K562 (cell line): ENCODE measurements around the gene HSPA8. TPM values are rescaled to one million over a fixed set of nuclear protein-coding genes. Genes with fewer than 3 reads are reported as not detected.

Source experiments
- KHSRP ChIP-seq: fragments of 450-650 bp; IDR thresholded peaks from 2 replicates; pipeline ENCODE4 v1.6.1; 2017
- KLF13 ChIP-seq: fragments of 450-650 bp; IDR thresholded peaks from 2 replicates; pipeline ENCODE4 v1.6.1; 2016; ENCODE audit warnings: missing genetic modification characterization, low read depth, mild to moderate bottlenecking, missing compliant biosample characterization, moderate library complexity, borderline replicate concordance
- POLR2AphosphoS5 ChIP-seq: IDR thresholded peaks from 2 replicates; pipeline ENCODE4 v1.6.1; 2011; ENCODE audit warnings: mild to moderate bottlenecking, low read depth, low read length, moderate library complexity; ENCODE audit not compliant: control insufficient read depth, insufficient read depth
- ZNF134 ChIP-seq: fragments of 250-450 bp; sonication (Bioruptor Pico); conservative IDR thresholded peaks from 2 replicates; pipeline ENCODE4 v1.4.0; 2020
- ZNF175 ChIP-seq: fragments of 200-800 bp; sonication (Bioruptor generic); IDR thresholded peaks from 2 replicates; pipeline ENCODE4 v1.6.1; 2016; ENCODE audit warnings: low read depth, mild to moderate bottlenecking, missing genetic modification characterization, missing compliant biosample characterization
- ZNF224 ChIP-seq: sonication (generic); formaldehyde crosslinking; IDR thresholded peaks from 2 replicates; pipeline ENCODE4 v1.8.0; 2022; ENCODE audit warnings: mild to moderate bottlenecking, missing genetic modification reagents
- ZNF551 ChIP-seq: fragments of 250-450 bp; sonication (Bioruptor Pico); IDR thresholded peaks from 2 replicates; pipeline ENCODE4 v1.5.0; 2021; ENCODE audit warnings: mild to moderate bottlenecking, moderate library complexity
- ZNF583 ChIP-seq: fragments of 250-450 bp; sonication (Bioruptor Pico); IDR thresholded peaks from 2 replicates; pipeline ENCODE4 v1.4.0; 2020
- polyA plus RNA-seq, 8 experiments: library from polyadenylated mRNA; depleted of rRNA in 4 of 8; stranded (reverse) in 5 of 8; unstranded in 3 of 8; fragments of >200 nt; fragmentation: Nextera tagmentation in 2 of 8; fragmentation: Illumina TruSeq in 1 of 8; extraction: Ambion mirVana in 2 of 8; extraction: Trizol in 1 of 8; gene quantifications; 2 replicates each; pipeline versions ENCODE4 v1.2.1 to v1.2.3, GENCODE V29; 2011 to 2014; ENCODE audit warnings: inconsistent platforms in 1 of 8, missing spikeins in 1 of 8
- total RNA-seq, 7 experiments: library from RNA; depleted of rRNA in 6 of 7; stranded (reverse); fragments of >200 nt in 6 of 7; fragmentation: Illumina TruSeq in 2 of 7; extraction: Trizol in 2 of 7; gene quantifications; 2 replicates each; pipeline versions ENCODE4 v1.2.1 to v1.2.3, GENCODE V29; 2011 to 2021; ENCODE audit warnings: low replicate concordance in 1 of 7
- TF ChIP-seq, protein P1 (sequence below): sonication (generic); formaldehyde crosslinking; IDR thresholded peaks from 2 replicates; pipeline ENCODE4 v1.8.1; 2023; ENCODE audit warnings: missing genetic modification reagents, mild to moderate bottlenecking, borderline replicate concordance
- TF ChIP-seq, protein P2 (sequence below), 3 experiments: IDR thresholded peaks in 2 of 3; conservative IDR thresholded peaks in 1 of 3; 2 replicates each; pipeline ENCODE4 v1.5.1; 2011 to 2012; ENCODE audit warnings: low read length in 3 of 3, mild to moderate bottlenecking in 3 of 3, control low read depth in 2 of 3, improper control_type of control experiment in 1 of 3, inconsistent platforms in 1 of 3, low read depth in 1 of 3, mixed read lengths in 1 of 3, moderate library complexity in 1 of 3; ENCODE audit not compliant: insufficient read depth in 2 of 3
- TF ChIP-seq, protein P3 (sequence below): fragments of 250-450 bp; sonication (Bioruptor Pico); IDR thresholded peaks from 2 replicates; pipeline ENCODE4 v1.5.0; 2021
- TF ChIP-seq, protein P4 (sequence below): sonication (generic); formaldehyde crosslinking; IDR thresholded peaks from 2 replicates; pipeline ENCODE4 v1.9.0; 2022; ENCODE audit warnings: mild to moderate bottlenecking, missing genetic modification reagents
- TF ChIP-seq, protein P5 (sequence below): fragments of 450-650 bp; IDR thresholded peaks from 2 replicates; pipeline ENCODE4 v1.6.1; 2016; ENCODE audit warnings: mild to moderate bottlenecking

Gene HSPA8
- total and polyA plus RNA-seq, 9 of the 15 experiments (the other 6 are each of a cell fraction or from before 2014, with no cell fraction given): 1,250 to 3,966 (median 2,773) TPM

DNA sequence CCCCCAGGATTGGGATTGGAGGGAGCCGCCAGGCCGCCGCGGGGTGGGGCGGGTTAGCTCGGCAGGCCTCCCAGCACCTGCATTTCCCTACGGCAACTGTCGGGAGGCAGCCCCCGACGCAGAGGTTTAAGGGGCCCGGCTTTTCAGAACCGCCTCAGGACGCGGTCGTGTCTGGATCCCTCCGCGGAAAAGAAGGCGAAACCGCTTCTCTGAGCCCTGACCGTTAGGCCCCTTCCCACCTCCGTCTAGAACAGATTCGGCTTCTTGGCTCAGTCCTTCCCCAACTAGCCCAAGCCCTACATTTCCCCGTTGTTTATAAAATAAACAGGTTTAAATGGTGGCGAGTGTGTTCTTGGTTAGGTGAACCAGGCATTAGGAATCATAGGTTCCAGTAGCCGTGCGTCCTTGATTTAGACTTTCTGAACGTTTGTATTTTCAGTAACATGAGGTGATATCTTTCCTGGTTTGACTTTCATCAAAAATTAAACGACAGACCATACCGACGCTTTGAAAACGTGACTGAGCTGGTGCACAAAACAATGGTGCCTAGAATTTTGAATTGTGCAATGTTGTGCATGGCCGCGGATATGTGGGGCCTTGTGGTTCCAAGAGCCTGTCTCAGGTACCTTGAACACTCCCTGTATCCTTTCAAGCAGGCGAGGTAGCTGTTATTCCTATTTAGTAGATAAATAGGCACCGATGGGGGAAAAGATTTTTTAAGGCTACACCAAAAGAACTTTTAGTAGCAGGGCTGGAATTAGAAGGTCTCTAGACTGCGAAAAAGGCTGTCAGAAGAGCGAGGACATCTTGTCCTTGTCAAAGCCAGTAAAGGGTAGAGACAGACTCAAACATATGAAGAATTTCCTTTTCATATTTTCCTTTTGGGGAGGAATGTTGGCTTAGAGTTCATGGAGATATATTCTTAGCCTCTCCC is 1.2 kb upstream of the HSPA8 start (continued):
- TF ChIP-seq, protein P1, sequence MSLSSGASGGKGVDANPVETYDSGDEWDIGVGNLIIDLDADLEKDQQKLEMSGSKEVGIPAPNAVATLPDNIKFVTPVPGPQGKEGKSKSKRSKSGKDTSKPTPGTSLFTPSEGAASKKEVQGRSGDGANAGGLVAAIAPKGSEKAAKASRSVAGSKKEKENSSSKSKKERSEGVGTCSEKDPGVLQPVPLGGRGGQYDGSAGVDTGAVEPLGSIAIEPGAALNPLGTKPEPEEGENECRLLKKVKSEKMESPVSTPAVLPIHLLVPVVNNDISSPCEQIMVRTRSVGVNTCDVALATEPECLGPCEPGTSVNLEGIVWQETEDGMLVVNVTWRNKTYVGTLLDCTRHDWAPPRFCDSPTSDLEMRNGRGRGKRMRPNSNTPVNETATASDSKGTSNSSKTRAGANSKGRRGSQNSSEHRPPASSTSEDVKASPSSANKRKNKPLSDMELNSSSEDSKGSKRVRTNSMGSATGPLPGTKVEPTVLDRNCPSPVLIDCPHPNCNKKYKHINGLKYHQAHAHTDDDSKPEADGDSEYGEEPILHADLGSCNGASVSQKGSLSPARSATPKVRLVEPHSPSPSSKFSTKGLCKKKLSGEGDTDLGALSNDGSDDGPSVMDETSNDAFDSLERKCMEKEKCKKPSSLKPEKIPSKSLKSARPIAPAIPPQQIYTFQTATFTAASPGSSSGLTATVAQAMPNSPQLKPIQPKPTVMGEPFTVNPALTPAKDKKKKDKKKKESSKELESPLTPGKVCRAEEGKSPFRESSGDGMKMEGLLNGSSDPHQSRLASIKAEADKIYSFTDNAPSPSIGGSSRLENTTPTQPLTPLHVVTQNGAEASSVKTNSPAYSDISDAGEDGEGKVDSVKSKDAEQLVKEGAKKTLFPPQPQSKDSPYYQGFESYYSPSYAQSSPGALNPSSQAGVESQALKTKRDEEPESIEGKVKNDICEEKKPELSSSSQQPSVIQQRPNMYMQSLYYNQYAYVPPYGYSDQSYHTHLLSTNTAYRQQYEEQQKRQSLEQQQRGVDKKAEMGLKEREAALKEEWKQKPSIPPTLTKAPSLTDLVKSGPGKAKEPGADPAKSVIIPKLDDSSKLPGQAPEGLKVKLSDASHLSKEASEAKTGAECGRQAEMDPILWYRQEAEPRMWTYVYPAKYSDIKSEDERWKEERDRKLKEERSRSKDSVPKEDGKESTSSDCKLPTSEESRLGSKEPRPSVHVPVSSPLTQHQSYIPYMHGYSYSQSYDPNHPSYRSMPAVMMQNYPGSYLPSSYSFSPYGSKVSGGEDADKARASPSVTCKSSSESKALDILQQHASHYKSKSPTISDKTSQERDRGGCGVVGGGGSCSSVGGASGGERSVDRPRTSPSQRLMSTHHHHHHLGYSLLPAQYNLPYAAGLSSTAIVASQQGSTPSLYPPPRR: no peak
- TF ChIP-seq, protein P2, sequence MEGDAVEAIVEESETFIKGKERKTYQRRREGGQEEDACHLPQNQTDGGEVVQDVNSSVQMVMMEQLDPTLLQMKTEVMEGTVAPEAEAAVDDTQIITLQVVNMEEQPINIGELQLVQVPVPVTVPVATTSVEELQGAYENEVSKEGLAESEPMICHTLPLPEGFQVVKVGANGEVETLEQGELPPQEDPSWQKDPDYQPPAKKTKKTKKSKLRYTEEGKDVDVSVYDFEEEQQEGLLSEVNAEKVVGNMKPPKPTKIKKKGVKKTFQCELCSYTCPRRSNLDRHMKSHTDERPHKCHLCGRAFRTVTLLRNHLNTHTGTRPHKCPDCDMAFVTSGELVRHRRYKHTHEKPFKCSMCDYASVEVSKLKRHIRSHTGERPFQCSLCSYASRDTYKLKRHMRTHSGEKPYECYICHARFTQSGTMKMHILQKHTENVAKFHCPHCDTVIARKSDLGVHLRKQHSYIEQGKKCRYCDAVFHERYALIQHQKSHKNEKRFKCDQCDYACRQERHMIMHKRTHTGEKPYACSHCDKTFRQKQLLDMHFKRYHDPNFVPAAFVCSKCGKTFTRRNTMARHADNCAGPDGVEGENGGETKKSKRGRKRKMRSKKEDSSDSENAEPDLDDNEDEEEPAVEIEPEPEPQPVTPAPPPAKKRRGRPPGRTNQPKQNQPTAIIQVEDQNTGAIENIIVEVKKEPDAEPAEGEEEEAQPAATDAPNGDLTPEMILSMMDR (IDR thresholded peaks at IDR 0.05 in 2 of 3, conservative IDR thresholded peaks at IDR 0.05 in 1 of 3; ENCODE audit: insufficient read depth in 2 of 3, low read depth in 1 of 3, low read length in 3 of 3): 0 out of 6 replicates have a peak, but pooled peaks of 1 of the 3 experiments have one; percentile 1
- TF ChIP-seq ZNF224 (CRISPR knock-in tag) (no peak), ZNF175 (0 out of 2 replicates have a peak, but pooled peaks have one; percentile 20), ZNF551 (CRISPR knock-in tag) (no peak), POLR2AphosphoS5 (no peak; the same call in 1 of the 2 replicates), KHSRP (no peak), KLF13 (tag) (no peak), ZNF134 (CRISPR knock-in tag) (no peak), ZNF583 (no peak)
- TF ChIP-seq, protein P3, sequence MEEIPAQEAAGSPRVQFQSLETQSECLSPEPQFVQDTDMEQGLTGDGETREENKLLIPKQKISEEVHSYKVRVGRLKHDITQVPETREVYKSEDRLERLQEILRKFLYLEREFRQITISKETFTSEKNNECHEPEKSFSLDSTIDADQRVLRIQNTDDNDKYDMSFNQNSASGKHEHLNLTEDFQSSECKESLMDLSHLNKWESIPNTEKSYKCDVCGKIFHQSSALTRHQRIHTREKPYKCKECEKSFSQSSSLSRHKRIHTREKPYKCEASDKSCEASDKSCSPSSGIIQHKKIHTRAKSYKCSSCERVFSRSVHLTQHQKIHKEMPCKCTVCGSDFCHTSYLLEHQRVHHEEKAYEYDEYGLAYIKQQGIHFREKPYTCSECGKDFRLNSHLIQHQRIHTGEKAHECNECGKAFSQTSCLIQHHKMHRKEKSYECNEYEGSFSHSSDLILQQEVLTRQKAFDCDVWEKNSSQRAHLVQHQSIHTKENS (CRISPR knock-in tag): no peak
- TF ChIP-seq, protein P4, sequence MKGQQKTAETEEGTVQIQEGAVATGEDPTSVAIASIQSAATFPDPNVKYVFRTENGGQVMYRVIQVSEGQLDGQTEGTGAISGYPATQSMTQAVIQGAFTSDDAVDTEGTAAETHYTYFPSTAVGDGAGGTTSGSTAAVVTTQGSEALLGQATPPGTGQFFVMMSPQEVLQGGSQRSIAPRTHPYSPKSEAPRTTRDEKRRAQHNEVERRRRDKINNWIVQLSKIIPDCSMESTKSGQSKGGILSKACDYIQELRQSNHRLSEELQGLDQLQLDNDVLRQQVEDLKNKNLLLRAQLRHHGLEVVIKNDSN (CRISPR knock-in tag): no peak
- TF ChIP-seq, protein P5, sequence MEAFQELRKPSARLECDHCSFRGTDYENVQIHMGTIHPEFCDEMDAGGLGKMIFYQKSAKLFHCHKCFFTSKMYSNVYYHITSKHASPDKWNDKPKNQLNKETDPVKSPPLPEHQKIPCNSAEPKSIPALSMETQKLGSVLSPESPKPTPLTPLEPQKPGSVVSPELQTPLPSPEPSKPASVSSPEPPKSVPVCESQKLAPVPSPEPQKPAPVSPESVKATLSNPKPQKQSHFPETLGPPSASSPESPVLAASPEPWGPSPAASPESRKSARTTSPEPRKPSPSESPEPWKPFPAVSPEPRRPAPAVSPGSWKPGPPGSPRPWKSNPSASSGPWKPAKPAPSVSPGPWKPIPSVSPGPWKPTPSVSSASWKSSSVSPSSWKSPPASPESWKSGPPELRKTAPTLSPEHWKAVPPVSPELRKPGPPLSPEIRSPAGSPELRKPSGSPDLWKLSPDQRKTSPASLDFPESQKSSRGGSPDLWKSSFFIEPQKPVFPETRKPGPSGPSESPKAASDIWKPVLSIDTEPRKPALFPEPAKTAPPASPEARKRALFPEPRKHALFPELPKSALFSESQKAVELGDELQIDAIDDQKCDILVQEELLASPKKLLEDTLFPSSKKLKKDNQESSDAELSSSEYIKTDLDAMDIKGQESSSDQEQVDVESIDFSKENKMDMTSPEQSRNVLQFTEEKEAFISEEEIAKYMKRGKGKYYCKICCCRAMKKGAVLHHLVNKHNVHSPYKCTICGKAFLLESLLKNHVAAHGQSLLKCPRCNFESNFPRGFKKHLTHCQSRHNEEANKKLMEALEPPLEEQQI: no peak
